ENCODE results near the gene KCNT2. TPM values are rescaled to one million over a fixed set of nuclear protein-coding genes. Genes with fewer than 3 reads are reported as not detected.
A peak's percentile ranks its signal among the peaks of the same experiment; 100 is the strongest.

Gene KCNT2
- total RNA-seq, 4 donors from 2014 or later = 0.18 to 3.3 (median 2.0) TPM

DNA sequence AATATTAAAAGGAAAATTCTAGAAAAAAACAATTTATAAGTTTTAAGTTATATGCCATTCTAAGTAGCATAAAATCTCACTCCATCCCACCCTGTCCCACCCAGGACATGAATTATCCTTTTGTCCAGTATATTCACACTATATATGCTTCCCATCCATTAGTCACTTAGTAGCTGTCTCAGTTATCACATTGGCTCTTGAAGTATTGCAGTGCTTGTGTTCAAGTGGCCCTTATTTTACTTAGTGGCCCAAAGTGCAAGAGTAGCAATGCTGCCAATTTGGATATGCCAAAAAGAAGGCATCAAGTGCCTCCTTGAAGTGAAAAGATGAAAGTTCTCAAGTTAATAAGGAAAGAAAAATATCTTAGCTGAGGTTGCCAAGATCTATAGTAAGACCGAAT is 192.3 kb downstream of the KCNT2 start:
- no peaks in the 10 kb centered on the region for H3K9me3 ChIP-seq

DNA sequence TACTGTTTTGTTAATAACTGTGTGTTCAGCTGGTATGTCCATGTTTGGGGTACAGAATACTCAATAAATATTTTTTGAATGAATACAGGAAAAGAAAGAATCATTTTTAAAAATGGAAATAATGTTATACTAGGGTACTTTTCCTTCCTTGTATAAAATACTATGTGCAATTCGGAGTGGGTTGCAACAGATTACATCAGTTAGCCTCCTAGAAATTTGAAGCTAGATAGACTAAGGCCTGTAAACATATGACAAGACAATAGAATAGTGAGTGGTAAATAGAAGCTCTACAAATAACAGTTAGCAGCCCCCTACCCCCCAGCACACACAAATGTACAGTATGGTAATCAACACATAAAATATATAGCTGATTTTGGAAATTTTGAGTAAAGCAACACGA is 195.9 kb downstream of the KCNT2 start:
- DNase-seq = no peak
- H3K27ac ChIP-seq = no peak overlapping the region
- H3K4me1 ChIP-seq = no peaks in the 10 kb centered on the region
- TF ChIP-seq, protein P1, sequence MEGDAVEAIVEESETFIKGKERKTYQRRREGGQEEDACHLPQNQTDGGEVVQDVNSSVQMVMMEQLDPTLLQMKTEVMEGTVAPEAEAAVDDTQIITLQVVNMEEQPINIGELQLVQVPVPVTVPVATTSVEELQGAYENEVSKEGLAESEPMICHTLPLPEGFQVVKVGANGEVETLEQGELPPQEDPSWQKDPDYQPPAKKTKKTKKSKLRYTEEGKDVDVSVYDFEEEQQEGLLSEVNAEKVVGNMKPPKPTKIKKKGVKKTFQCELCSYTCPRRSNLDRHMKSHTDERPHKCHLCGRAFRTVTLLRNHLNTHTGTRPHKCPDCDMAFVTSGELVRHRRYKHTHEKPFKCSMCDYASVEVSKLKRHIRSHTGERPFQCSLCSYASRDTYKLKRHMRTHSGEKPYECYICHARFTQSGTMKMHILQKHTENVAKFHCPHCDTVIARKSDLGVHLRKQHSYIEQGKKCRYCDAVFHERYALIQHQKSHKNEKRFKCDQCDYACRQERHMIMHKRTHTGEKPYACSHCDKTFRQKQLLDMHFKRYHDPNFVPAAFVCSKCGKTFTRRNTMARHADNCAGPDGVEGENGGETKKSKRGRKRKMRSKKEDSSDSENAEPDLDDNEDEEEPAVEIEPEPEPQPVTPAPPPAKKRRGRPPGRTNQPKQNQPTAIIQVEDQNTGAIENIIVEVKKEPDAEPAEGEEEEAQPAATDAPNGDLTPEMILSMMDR (IDR thresholded peaks at IDR 0.05) = no peak
- no peak for TF ChIP-seq POLR2A (IDR thresholded peaks at IDR 0.05)
- H3K9me3 ChIP-seq = no peaks in the 10 kb centered on the region
- no peak overlapping the region for H3K4me3 ChIP-seq
- H3K27me3 ChIP-seq = no peaks in the 10 kb centered on the region
- H3K36me3 ChIP-seq = no peaks in the 10 kb centered on the region

More for the DNA sequence above, 192.3 kb downstream of the KCNT2 start:
- no peak for DNase-seq
- Histone ChIP-seq H3K36me3 (no peaks in the 10 kb centered on the region), H3K27me3 (no peaks in the 10 kb centered on the region), H3K4me1 (no peaks in the 10 kb centered on the region), H3K4me3 (no peak overlapping the region), H3K27ac (no peak overlapping the region)
- TF ChIP-seq, protein P1 (IDR thresholded peaks at IDR 0.05) = no peak

DNA sequence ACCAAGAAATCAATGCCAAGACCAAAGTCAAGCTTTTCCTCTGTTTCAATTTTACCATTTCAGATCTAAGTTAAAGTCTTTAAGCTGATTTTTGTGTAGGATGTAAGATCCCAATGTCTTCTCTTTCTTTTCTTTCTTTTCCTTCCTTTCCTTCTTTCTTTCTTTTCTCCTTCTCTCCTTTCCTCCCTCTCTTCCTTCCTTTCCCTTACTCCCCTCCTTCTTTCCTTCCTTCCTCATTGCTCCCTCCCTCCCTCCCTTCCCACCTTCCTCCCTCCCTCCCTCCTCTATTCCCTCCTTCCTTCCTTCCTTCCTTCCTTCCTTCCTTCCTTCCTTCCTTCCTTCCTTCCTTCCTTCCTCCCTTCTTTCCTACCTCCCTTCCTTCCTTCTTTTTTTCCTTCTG is 197.5 kb downstream of the KCNT2 start:
- TF ChIP-seq POLR2A (IDR thresholded peaks at IDR 0.05) = no peak
- TF ChIP-seq, protein P1 (IDR thresholded peaks at IDR 0.05) = no peak
- Histone ChIP-seq H3K4me1 (no peaks in the 10 kb centered on the region), H3K27me3 (no peaks in the 10 kb centered on the region)

DNA sequence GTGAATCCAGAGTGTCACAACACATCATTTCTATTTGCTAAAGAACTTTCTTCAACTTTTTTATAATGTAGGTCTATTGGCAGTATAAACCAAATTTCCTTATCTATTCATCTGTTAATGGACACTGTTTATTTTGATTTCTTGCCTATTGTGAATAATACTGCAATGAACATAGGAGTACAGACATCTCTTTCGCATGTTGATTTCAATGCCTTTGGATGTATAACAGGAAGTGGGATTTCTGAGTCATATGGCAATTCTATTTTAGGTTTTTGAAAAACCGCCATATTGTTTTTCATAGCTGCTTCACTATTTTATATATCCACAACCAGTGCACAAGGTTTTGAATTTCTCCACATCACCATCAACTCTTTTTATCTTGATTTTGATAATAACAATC is 198.7 kb downstream of the KCNT2 start:
- Histone ChIP-seq H3K36me3 (no peaks in the 10 kb centered on the region), H3K9me3 (no peaks in the 10 kb centered on the region), H3K27ac (no peak overlapping the region), H3K27me3 (no peaks in the 10 kb centered on the region), H3K4me3 (no peak overlapping the region), H3K4me1 (no peaks in the 10 kb centered on the region)
- no peak for DNase-seq
- TF ChIP-seq, protein P1 (IDR thresholded peaks at IDR 0.05) = no peak
- no peak for TF ChIP-seq POLR2A (IDR thresholded peaks at IDR 0.05)

More for the DNA sequence above, 197.5 kb downstream of the KCNT2 start:
- no peak for DNase-seq
- no peaks in the 10 kb centered on the region for H3K9me3 ChIP-seq
- no peak overlapping the region for H3K4me3 ChIP-seq
- H3K27ac ChIP-seq = no peak overlapping the region
- H3K36me3 ChIP-seq = no peaks in the 10 kb centered on the region

DNA sequence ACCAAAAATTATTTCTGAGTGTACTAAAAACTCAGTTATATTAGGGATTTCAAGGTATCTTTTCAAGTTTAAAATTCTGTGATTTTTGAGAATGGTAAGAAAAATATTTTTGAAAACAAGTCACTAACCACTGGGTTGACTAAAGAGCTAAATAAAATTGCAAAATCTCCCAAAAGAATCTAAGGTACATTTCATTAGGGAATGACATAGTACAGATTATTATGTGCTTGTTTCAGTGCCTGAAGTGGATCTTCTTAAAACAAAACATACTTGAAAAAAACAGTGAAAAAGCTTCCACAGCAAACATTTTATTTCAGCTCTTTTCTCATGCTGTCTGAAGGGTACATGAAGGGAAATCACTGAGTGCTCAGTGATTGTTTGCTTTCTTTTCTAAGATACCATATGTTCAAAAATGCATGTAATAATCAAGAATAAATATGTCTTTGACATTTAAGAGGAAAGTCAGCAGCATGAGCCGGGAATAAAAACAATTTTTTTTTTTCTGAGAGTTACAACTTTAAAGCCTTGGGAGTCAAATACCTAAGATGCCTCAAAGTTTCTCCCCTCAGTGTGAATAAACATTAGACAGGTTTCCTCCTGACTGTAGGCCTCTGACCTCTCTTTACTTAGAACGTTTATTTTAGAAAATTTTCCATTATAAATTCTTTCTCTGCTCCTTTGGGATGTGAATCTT is 200.7 kb downstream of the KCNT2 start:
- TF ChIP-seq, protein P1 (IDR thresholded peaks at IDR 0.05) = no peak
- TF ChIP-seq POLR2A (IDR thresholded peaks at IDR 0.05) = no peak
- H3K27me3 ChIP-seq = no peaks in the 10 kb centered on the region
- DNase-seq = no peak
- H3K36me3 ChIP-seq = no peaks in the 10 kb centered on the region
- H3K27ac ChIP-seq = peak overlapping the region in 2 of 4 donors; percentile 7 to 48
- H3K4me3 ChIP-seq = no peak overlapping the region
- H3K4me1 ChIP-seq = no peaks in the 10 kb centered on the region
- H3K9me3 ChIP-seq = no peaks in the 10 kb centered on the region

All from Peyer's patch (tissue), 4 donors.